Skin epidermis (tissue), 12 donors: ENCODE results near the gene NUDT13.
"Not testable (repeated sequence)": the region's sequence is repeated elsewhere in the genome, so short reads cannot be mapped to it uniquely, and the experiment has no call there.

ENCODE experiments used
- H3K27ac ChIP-seq, 21 experiments: fragments of 200-600 bp; sonication (generic) in 11 of 21; one replicate each; pipeline ENCODE4 v1.5.0; 2020; ENCODE audit warnings: mild to moderate bottlenecking in 3 of 21, inconsistent platforms in 2 of 21, moderate library complexity in 2 of 21
- H3K4me3 ChIP-seq, 7 experiments: fragments of 200-600 bp; sonication (generic) in 2 of 7; one replicate each; pipeline ENCODE4 v1.5.0; 2020; ENCODE audit warnings: inconsistent platforms in 2 of 7, mild to moderate bottlenecking in 2 of 7, moderate library complexity in 1 of 7

The NUDT13 gene

DNA sequence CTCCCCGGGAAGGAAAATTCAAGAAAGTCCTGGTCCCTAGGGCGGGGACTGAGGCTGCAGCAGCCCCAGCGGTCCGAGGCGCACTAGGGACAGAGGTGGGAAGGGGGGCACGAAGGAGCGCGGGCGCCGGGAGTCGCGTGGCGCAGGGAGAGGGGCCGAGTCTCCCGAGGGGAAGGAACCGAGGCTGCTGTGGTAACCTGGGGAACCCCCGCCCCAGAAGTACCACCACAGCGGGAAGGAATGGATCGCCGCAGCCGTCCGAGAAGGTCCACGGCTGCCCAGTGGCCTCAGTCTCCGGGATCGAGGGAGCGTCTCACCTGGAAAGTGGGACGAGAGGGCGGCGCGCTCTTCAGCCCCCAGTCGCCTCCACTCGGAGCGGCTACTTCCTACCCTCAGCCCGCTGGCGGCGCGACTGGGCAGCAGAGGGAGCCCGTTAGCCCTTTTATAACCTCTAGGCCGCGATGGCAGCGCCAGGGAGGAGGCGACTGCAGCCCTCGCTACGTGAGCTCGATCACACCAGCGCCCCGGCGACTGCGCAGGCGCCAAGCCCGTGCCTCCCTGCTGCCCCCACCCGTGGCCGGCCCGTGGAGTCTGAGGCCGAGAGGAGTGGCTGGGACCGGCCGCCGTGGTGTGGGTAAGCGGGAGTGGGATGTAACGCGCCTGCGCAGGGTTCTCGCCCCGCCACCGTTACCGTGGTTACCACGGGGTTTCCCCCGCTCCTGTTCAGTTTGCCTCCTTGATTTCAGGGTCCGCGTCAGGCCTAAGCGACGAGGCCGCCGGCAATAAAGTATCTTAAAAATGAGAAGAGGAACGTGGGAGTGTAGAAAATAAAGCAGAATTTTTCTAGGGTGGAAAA, 13.6 kb upstream of the NUDT13 start, which contains the start of gene P4HA1:
Gene P4HA1 (minus strand): TSS at position 418 of the 856 bp plus-strand sequence. CDS start 21,983 bp downstream, outside the sequence.
- Histone ChIP-seq H3K4me3 (peak within 1 kb of the TSS; percentile 66 to 93 (median 86)), H3K27ac (peak within 1 kb of the TSS; percentile 73 to 98 (median 92))

DNA sequence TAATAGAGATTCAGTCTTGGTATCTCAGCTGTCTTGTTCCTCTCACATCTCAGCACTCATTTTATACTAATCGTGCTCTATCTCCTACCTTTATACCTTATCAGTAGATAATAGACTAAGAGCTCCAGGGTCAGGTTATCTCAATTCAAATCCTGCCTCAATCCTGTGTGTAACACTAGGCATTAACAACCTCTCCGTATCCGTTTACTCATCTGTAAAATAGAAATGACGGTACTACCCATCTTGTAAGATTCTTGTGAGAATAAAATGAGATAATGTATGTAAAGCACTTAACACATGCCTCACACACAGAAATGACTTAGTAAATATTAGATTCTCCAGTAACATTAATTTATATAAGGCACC, 13.0 kb upstream of the NUDT13 start:
- peak overlapping the region in 20 of 21 experiments; percentile 73 to 98 (median 92) for H3K27ac ChIP-seq
- H3K4me3 ChIP-seq = peak overlapping the region; percentile 66 to 93 (median 86)

DNA sequence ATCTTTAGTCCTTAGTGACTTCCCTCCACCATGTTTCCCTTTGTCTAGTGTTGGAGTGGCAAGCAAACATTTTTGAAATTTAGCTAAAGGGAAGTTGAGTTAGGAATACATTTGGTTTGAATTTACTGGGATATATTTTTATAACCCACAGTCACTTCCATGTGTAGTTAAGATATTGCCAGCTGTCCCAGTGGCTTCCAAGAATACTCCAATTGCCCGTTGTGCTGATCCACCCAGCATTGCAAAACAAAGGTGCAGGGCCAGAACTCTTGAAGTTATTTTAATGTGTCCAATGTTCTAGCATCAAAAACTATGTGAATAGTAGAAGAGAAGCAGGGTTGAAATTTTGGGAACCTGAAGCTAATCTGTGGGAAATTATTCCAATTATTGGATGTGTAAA, 11.1 kb upstream of the NUDT13 start:
- peak overlapping the region in 1 of 21 experiments; percentile 8 for H3K27ac ChIP-seq
- H3K4me3 ChIP-seq = no peak overlapping the region

DNA sequence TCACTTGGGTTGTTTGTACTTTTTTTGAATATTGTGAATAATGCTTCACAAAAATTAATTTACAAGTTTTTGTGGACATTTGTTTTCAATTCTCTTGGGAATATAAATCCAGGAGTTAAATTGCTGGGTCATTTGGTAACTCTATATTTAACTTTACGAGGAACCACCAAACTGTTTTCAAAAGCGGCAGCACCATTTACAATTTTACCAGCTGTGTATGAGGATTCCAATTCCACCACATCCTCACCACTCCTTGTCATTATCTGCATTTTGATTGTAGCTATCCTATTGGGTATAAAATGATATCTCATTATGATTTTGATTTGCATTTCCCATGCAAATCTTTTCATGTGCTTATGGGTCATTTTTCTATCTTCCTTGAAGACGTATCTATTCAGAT, 4.0 kb upstream of the NUDT13 start:
- H3K27ac ChIP-seq = no peak overlapping the region

DNA sequence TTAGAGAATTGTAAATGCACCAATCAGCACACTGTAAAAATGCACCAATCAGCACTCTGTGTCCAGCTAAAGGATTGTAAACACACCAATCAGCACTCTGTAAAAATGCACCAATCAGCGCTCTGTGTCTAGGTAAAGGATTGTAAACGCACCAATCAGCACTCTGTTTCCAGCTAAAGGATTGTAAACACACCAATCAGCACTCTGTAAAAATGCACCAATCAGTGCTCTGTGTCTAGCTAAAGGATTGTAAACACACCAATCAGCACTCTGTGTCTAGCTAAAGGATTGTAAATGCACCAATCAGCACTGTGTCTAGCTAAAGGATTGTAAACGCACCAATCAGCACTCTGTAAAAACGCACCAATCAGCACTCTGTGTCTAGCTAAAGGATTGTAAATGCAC, 1.0 kb upstream of the NUDT13 start:
- not testable (repeated sequence) for H3K4me3 ChIP-seq, H3K27ac ChIP-seq

More for the DNA sequence above, 4.0 kb upstream of the NUDT13 start:
- no peak overlapping the region for H3K4me3 ChIP-seq

DNA sequence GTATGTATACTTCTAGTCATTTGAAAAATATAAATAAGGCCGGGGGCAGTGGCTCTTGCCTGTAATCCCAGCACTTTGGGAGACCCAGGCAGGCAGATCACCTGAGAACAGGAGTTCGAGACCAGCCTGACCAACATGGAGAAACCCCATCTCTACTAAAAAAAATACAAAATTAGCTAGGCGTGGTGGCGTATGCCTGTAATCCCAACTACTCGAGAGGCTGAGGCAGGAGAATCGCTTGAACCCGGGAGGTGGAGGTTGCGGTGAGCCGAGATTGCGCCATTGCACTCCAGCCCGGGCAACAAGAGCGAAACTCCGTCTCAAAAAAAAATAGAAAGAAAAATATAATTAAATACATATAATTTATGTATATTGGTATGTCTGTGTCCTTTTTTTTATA, 1.8 kb downstream of the NUDT13 start:
- H3K27ac ChIP-seq = peak overlapping the region in 4 of 21 experiments; percentile 2 to 68 (median 8)
- H3K4me3 ChIP-seq = not testable (repeated sequence)

DNA sequence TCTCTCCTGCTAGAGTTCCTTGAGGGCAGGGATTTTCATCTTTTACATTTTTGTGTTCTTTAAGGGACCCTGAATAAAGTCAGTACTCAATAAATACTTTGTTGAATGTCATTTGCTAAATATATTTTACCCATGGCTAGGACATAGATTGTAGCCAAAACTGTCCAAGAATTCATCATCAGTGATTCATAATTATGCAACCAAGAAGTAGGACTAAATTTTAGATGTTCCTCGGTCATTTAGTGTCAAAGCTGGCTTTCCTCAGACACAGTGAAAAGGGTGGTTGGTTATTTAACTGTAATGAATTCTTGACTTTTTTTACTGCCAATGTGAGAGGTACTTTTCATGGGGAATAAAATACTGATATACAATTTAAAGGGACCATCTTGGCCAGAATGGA, 3.3 kb downstream of the NUDT13 start:
- H3K27ac ChIP-seq = no peak overlapping the region
- H3K4me3 ChIP-seq = no peak overlapping the region

DNA sequence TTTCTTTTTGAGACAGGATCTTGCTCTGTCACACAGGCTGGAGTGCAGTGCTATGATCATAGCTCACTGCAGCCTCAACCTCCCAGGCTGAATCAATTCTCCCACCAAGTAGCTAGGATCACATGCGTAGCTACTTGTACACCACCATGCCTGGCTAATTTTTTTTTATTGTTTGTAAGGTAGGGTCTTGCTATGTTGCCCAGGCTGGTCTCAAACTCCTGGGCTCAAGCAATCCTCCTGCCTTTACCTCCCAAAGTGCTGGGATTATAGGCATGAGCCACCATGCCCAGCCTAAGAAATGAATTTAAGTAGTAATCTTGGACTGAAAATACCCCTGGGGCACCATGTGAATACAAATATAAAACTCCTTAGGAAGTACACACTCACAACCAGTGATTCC, 5.8 kb downstream of the NUDT13 start:
- Histone ChIP-seq H3K27ac (no peak overlapping the region), H3K4me3 (no peak overlapping the region)

DNA sequence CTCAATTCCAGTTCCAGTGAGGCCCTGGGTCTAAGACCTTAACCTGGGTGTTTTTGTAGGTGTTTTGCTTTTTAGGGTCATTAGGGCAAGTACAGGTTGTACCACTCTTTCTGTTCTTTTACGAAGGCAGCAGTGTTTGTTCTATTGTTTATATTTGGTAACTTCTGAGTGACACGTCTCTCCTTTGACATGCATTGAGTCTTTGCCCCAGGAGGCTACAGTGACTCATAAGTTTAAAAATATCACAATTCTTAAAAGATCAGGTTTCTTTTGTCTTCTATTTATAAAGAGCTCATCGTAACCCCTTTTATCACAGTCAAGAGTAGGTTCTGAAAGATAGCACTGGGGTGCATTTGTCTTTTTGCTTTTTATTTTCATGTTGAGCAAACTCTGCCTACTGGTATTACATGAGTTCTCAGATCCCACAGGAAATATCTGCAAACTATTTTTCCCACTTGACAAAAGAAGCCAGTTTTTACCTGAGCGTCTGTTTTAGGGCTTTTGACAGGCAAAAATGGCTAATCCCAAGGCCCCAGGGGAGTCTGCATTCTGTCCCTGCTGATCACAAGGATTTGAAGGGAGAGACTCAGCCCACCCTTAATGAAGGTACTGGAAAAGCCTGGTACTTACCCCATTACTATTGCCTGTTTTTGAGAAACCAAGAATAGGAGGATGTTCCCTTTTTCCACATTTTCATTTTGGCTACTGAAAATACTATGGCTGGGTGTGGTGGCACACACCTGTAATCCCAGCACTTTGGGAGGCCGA, 7.9 kb downstream of the NUDT13 start:
- Histone ChIP-seq H3K27ac (peak overlapping the region in 2 of 21 experiments; percentile 7 to 17), H3K4me3 (no peak overlapping the region)

DNA sequence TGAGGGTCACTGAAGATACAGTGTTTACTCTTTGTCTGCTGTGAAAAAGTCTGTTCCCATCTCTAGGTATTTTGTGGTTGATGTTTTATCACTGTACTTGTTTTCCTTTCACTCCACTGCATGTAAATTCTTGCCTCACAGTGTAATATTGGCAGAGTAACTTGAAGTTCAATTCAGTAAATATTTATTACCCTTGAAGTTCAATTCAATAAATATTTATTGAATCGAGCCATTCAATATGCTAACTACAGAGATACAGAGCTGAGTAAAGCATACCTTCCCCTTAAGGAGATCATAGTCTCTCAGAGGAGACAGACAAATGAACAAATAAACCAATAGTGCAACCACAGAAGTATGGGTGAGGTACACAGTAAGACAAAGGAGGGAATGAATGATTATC, 9.2 kb downstream of the NUDT13 start:
- H3K27ac ChIP-seq = no peak overlapping the region
- no peak overlapping the region for H3K4me3 ChIP-seq

DNA sequence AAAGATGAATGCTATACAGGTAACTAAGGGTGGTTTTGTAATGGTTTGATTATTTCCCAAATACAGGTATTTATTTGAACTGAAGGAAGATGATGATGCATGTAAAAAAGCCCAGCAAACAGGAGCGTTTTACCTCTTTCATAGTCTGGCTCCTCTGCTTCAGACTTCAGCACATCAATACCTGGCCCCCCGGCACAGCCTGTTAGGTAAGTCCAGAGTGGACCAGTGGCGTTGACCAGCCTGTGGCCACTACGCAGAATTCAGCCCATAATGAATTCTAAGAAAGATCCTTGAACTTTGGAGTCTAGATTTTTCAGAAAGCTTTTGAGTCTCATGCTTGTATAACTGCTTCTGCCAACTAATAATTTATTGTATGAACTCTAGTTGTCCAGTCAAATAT, 9.7 kb downstream of the NUDT13 start:
- H3K27ac ChIP-seq = no peak overlapping the region
- H3K4me3 ChIP-seq = no peak overlapping the region

DNA sequence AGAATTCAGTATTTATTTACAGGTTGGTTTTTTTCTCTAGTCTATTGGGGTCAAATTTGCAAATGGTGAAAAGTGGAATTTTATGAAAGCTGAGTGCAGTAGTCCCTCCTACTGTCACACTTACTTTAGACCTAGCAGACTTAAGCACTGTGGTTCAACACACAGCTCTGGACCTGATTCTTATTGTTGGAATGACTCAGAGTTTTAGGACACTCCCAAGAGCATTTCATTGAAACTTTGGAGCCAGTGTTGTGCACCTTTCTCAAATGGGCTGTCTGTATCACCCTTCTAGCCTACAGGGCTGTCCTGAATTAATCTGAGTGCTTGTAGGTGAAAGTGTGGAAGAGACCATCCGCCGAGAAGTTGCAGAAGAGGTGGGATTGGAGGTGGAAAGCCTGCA, 16.1 kb downstream of the NUDT13 start:
- H3K4me3 ChIP-seq = no peak overlapping the region
- H3K27ac ChIP-seq = no peak overlapping the region

DNA sequence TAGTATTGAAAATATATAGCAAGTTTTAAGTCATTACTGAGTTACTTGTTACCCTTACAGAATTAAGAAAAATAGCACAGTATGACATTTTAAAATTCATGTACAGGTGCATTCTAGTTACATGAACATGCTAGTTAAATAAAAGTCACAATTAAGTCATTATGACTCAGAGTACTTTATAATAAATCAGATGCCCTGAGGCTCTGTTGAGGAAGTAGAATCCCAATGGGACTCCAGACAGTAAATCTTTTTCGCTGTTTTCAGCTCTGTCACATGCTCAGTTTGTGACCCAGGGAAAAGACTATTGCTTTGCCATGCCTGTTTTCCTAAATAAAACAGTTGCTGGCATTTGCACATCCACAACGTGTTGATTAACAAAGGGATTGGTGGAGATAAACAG, 21.0 kb downstream of the NUDT13 start:
- no peak overlapping the region for H3K27ac ChIP-seq
- H3K4me3 ChIP-seq = no peak overlapping the region

DNA sequence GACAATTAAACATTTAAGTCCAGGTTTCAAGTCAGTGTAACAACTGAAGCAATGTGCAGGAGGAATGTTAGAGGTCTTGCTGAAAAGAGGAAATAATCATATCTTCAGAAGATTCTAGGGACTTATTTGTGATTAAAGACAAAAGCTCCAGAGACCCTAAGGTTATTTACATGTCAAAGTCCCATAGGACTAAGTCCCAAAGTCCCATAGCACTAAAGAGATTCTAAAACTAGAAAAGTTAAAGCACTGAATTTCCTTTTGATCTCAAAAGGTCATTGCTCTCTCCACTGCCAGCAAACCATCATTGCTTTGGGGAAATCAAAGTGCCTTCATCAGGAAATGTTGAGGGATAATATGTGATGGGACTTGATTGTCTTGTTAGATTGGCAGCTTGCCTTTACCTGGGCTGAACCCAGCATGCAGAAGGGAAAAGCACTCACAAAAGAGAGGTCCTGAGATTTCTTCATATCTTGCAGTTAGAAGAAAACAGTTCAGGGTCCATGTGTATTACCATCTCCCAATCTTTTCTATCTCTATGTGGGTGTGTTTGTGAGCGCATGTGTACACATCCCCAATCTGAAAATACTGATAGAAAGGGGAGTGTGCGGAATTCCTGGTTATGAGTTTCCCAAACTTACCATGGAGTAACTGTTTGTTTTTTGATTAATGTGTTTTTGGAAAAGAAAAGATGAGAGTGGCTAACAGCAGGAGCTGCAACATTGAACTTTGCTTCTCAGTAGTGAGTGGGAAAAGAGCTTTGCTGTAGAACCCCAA, 21.8 kb downstream of the NUDT13 start:
- H3K4me3 ChIP-seq = no peak overlapping the region
- H3K27ac ChIP-seq = no peak overlapping the region

DNA sequence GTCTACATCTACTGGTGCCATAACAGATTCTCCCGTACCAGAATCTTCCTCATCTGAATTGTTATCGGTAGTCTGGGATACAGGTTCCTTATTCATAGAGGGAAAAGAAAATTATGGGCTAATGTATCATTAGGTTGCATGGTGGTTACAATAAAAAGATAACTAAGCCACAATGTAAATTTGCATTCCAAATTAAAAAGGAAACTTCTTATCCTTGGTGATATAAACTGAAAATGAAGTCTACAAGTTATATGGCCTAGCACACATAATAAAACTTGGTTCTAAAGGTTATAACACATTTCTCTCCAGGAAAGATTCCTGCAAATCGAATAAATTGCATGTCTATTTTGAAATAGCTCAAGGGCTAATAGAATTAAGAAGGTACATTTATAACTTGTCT, 24.5 kb downstream of the NUDT13 start:
- no peak overlapping the region for H3K27ac ChIP-seq
- no peak overlapping the region for H3K4me3 ChIP-seq

DNA sequence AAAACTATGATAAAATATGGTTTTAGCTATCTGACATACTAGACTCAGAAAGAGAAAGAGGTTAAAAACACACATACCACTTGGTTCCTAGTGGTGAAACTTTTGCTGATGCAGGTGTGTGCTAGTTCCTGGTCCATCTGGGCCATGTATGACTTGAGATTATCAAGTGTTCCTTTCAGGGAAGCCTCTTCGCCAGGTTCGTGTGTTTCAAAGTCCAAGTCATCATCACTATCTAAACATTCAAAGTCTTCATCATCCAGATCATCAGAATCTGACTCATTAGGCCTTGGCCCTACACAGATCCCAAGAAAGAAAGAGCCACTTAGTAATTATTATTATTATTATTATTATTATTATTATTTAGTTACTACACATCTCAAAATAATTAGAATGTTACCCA, 26.4 kb downstream of the NUDT13 start:
- Histone ChIP-seq H3K4me3 (no peak overlapping the region), H3K27ac (no peak overlapping the region)

DNA sequence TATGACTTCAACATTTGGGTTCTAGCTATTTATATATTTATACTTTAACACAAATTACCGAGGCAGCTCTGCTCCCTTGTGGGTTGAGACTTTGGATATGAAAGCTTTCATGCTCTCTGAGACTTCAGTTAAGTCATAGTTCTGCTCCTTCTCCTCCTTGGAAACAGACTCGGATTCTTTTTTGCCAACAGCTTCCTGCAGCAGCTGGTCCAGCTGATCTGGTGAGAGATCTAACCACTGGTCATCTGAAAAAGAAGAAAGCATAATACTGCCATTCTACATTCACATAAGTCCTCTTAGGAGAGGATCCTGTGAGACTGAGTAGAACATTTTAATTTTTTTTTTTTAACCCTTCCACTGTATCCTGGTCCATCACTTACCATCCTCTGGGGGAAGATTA, 29.0 kb downstream of the NUDT13 start:
- Histone ChIP-seq H3K4me3 (no peak overlapping the region), H3K27ac (no peak overlapping the region)

DNA sequence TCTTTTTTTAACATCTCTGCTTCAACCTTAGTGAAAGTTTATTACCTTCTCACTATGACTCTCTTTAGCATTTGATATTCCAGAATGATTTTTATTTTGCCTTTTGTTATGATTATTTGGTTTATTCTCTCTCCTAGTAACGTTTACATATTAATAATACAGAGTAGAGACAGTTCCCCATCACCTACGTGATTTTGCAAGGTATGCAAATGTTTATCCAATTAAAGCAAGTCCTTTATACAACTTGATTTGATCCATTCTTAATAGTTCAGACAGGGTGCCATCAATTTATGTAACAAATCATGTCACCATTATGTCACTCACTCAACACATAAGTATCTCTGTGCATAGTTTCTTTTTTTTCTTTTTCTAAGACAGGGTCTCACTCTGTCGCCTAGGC, 31.3 kb downstream of the NUDT13 start:
- Histone ChIP-seq H3K4me3 (no peak overlapping the region), H3K27ac (no peak overlapping the region)

DNA sequence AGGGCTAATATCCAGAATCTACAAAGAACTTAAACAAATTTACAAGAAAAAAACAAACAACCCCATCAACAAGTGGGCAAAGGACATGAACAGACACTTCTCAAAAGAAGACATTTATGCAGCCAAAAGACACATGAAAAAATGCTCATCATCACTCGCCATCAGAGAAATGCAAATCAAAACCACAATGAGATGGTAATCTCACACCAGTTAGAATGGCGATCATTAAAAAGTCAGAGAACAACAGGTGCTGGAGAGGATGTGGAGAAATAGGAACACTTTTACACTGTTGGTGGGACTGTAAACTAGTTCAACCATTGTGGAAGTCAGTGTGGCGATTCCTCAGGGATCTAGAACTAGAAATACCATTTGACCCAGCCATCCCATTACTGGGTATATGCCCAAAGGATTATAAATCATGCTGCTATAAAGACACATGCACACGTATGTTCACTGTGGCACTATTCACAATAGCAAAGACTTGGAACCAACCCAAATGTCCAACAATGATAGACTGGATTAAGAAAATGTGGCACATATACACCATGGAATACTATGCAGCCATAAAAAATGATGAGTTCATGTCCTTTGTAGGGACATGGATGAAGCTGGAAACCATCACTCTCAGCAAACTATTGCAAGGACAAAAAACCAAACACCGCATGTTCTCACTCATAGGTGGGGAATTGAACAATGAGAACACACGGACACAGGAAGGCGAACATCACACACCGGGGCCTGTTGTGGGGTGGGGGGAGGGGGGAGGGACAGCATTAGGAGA, 40.6 kb downstream of the NUDT13 start:
- not testable (repeated sequence) for H3K4me3 ChIP-seq, H3K27ac ChIP-seq

DNA sequence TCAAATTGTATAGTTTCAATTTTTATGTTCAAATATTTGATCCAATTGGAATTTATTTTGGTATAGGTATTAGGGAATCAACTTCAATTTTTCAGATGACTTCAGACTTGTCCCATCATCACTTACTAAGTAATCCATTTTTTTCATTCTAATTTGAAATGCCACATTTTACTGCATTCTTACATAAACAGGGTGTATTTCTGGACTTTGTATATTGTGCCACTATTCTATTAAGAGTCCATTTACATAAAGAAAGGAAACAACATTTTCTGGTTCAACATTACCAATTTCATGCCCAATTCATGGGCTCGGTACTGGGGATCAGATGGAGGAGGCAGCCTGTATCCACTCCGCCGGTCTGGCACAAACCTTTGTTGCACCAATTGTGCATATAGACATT, 41.8 kb downstream of the NUDT13 start:
- no peak overlapping the region for H3K4me3 ChIP-seq
- no peak overlapping the region for H3K27ac ChIP-seq
